ENCODE results near the gene NFKBIB.
A peak's percentile ranks its signal among the peaks of the same experiment; 100 is the strongest.
"Not testable (repeated sequence)": the region's sequence is repeated elsewhere in the genome, so short reads cannot be mapped to it uniquely, and the experiment has no call there.

The NFKBIB gene

DNA sequence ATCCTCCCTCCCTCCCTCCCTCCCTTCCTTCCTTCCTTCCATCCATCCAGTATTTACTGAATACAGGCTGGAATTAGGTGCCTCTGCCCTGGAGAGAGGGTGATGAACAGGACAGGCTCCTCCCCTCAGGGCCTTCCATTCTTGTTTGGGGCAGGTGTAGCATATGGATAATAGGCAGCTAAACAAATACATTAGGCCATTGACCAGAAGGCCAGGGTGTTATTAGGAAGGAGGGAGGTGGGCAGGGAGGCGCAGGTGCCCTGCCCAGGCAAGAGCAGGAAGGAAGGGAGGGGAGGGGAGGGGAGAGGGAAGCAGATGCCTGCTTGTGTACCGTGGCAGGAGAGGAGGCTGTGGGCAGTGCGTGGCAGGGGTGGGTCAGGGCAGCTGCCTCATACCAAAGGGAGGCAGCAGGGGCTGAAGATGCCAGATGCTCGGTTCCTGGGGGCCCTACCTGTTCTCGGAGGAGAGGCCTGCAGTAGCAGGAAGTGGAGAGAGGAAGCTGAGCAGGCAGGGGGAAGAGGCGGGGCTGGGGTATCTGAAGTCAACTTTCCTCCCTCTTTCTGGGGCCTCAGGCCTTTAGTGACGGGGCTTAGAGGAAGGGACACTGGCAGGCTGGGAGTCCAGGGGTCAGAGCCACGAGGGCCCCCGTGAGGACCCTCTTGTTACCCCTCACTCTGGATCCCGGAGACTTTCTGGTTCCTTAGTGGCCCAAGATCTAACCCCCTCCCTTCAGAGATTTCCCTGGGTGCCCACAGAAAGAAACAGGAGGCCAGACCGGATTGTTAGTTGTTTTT, 21.8 kb upstream of the NFKBIB start, which contains the start of gene RINL:
TSS of gene RINL (minus strand) at position 495 of the 794 bp plus-strand sequence. CDS start 1,533 bp downstream, outside the sequence.
- DNase-seq: peak; percentile 86

DNA sequence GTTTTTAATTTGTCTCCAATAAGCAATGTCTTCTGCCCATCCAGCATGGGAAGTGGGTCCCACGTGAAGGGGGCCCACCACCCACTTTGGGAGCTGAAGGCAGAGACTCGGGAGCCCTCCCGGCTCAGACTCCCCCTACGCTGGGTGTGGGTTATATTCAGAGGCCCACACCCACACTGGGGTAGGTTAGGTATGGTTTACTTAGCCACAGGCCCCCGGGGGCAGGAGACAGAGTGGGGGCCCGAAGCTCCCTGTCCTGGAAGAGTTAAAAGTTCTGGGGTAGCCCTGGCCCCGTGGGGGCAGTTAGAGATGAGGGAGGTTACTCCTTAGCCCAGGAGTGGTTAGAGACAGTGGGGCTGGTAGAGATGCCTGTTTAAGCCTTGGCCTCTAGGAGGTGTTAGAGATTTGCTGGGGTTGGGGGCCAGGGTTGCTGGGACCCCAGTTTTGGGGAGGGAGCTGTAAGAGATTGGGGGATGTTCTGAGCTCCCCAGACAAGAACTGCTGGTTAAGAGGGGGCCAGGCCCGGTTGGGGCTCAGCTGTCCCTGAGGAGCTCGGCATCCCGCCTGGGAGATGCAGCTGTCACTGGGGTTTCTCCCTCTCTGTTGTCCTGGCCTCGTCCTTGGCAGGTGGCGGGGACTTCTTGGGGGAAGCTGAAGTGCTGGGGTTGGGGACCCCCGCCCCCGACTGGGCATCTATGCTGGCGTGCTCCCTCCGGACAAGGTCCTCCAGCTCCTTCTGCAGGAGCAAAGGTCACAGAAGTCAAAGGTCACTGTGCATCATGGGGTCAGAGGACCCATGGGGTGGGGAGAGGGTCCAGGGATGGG, 21.0 kb upstream of the NFKBIB start:
- no peak for DNase-seq

DNA sequence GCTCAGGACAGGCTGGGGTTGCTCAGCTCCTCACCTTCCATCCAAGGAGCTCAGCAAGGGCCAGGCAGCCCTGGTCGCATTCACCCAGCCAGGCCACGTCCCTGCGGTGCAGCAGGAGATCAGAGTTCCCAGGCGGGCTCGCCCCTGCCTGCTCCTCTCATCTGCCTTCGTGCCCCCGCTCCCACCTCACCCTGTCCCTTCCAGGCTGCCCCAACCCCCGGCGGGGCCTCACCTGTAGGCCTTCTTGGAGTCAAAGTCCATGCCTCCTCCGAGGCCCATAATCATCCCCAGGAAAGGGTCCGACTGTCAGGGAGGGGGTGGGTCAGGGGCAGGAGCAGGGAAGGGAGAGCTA, 20.4 kb upstream of the NFKBIB start:
- DNase-seq: no peak

DNA sequence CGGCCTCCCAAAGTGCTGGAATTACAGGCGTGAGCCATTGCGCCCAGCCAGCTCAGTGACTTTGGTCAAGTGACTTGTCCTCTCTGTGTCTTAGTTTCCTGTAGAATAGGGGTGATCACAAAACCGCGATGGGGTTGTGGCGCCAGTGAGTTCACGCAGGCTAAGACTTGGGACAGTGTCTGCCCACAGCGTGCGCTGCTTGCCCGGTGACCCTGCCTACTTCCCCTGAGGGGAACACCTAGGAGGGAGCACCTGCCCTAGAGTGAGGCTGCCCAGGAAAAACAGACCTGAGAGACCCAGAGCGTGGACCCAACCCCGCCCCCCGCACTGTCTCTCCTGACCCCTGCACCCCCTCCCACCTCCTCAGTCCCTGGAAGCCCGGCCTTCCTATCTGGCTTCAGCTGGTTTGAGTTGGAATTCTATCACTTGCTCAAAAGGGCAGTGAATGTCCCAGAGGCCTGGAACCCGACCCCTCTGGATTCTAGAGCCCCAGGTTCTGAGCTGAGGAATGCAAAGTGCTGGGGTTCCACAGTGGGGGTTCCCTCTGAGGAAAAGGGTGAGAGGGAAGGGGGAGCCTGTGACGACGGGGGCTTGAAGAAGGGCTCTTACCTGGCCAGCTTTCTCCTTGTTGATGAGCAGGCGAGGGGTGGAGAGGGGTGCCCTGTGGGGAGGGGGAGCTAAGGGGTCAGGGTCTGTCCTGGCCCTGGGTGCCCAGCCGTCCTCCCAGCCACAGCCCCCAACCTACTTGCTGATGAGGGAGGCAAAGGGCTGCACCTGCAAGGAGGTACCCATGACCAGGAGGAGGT, 19.5 kb upstream of the NFKBIB start:
- no peak for DNase-seq

DNA sequence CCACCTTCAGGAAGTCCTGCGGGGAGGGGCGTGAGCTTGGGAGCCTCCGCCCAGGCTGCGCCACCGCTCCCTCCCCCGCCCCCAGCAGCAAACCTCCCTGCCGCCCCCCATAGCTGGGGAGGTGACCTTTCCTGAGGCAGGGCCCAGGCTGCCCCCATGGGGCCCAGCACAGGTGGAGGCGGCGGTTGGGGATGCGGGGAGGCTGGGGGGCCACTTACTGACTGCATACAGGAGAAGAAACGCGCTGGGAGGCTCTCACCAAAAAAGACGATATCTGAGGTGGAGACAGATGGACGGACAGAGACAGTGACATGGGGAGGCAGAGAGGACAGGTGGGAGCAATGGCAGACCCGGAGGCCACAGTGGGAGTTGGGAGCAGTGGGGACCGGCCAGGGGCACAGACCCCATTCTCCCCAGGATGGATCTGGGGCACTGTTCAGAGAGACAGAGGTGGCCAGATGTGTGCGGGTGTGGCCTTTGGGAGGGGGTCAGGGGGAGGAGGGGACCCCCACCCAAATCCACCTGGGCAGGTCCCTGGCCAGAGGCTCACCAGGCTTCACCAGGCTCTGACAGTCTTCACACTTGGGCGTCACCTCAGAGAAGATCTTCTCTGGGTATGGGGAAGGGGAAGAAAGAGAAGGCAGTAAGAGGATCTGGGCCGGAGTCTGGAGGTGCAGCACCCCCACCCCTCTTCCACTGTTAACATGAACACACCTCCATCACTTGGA, 18.7 kb upstream of the NFKBIB start:
- DNase-seq: no peak

DNA sequence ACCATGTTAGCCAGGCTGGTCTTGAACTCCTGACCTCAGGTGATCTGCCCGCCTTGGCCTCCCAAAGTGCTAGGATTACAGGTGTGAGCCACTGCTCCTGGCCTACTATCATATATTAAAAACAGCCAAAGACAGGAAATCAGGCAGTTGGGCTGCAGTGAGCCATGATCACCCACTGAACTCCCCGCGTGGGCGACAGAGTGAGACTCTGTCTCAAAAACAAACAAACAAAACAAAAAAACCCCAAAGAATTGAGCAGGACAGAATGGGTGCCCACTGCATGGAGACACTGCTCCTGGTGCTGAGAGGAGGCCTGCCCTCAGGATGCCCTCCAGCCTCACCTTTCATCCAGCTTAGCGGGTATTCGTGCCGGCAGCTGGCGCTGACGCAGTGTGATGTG, 16.5 kb upstream of the NFKBIB start:
- DNase-seq: no peak

DNA sequence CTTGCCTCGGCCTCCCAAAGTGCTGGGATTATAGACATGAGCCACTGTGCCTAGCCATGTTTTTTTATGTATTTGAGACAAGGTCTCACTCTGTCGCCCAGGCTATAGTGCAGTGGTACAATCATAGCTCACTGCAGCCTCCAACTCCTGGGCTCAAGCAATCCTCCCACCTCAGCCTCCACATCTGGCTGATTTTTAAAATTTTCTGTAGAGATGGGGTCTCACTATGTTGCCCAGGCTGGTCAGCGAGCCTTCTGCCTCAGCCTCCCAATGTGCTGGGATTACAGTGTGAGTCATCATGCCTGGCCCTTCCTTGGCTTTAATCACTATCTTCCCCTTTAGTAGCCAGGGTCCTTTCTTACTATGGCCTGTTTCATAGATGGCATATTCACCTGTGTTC, 15.1 kb upstream of the NFKBIB start:
- not testable (repeated sequence) for DNase-seq

DNA sequence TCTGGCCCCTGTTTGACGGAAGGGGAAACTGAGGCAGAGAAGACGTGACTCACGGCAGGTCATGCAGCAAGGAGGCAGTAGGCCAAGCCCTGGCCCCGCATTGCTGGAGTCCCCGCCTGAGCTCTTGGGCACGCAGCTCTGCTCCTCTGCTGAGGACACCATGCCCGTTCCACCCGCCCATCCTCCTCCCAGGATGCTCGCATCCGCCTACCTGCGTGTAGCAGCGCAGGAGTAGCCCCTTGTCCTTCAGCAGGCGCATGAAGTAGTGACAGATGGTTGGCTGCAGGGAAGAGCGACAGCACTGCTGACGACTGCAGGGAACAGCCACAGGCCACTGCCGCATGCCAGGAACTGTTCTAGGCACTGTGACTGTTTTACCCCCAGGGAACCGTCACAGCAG, 10.9 kb upstream of the NFKBIB start:
- no peak for DNase-seq

DNA sequence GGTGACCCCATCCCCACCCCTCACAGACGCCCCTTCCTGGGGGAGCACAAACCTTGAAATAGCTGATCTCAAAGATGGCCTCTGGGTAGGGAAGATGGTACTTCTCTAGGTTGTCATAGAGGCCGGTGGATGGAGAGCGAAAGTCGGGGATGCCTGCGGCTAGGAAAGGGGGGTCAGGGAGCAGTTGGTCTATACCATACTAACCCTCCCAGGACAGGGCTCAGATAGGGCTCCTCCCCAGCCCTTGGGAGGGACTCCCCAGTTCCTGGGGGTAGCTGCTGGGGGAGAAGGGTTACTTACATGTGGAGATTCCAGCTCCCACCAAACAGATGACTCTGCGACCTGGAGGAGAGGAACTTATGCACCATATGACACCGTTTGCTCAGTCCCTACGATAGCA, 10.0 kb upstream of the NFKBIB start:
- DNase-seq: no peak

DNA sequence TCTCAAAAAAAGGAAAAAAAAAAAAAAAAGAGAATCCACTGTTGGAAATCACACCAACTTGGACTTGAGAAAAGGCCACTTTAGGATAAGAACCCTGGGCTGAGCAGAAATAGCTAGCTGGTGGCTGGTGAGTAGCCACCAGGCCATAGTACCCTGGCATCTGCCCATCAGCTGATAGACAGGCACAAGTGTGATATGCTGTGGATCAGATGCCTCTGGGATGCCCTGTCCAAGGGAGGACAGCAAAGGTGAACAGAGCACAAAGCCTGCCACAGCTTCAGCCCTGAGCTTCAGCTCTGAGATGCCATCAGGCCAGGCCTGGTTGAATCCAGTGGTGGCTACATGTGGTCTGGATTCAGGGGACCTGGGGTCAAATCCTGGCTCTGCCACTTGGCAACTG, 9.1 kb upstream of the NFKBIB start:
- DNase-seq: no peak

DNA sequence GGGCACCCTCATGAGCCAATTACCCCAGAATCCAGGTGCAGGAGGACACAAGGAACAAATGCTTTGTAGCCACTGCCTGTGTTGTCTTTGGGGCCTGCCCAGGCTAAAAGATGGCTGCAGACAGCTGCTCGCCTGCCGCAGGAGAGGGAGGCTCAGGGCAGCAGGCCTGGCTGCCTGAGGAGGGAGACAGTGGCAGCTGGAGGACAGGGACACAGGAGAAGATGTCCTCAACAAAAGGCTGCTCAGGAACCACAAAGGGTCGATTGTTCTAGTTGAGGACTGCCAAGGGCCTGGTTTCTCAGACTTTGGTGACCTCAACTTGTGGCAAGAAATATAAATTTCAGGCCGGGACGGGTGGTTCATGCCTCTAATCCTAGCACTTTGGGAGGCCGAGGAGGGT, 8.0 kb upstream of the NFKBIB start:
- DNase-seq: no peak

DNA sequence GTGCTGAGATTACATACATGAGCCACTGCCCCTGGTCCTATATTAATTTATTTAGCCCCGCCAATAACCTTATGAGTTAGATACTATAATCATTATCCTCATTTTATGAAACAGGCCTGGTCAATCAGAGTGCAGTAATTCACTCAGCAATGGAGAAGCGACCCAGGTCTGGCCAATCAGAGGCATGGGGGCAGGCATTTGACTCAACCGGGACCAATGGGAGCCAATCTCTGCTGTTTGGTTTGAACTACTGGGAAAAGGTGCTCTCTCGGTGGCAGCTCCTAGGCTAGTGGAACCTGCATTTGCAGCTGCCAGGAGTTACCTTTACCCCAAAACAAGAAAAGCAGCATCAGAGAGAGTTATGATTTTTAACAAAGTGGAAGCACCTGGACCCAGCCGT, 6.9 kb upstream of the NFKBIB start:
- DNase-seq: no peak

DNA sequence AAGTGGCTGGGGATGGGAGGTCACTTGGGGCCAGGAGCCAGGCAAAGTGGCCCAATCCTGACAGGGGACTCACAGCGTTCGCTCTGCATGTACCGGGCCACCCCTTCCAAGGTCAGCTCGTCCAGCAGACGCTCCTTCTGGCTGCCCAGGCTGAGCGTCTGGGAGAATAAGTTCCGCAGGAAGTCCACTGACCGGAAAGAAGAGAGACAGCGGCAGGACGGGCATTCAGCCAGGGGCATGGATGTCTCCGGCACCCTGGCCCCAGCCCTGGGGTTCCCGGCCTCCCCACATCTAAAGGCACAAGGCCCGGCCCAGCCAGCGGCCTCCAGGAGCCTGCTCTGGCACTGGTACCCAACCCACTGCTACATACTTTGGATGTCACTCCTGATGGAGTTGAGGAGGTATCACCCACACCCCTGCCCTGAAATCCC, 6.4 kb upstream of the NFKBIB start:
- DNase-seq: no peak

DNA sequence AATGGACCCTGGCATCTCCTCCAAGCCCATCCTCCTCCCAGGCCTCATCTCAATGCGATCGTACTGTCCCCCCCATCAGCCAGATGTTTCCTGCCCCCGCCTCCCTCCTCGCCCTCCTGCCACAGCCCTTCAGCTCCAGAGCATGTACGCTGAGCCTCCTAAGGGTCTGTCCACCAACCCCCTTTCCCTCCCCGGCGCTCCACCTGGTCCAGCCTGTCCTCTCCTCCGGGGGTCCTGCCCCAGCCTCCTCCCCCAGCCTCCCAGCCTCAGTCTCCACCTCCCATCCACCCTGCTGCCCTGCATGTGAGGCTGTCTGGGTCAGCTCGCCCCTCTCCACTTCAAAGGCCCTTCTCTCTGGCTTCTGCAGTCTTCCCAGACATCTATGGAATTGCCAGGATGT, 4.8 kb upstream of the NFKBIB start:
- DNase-seq: no peak

DNA sequence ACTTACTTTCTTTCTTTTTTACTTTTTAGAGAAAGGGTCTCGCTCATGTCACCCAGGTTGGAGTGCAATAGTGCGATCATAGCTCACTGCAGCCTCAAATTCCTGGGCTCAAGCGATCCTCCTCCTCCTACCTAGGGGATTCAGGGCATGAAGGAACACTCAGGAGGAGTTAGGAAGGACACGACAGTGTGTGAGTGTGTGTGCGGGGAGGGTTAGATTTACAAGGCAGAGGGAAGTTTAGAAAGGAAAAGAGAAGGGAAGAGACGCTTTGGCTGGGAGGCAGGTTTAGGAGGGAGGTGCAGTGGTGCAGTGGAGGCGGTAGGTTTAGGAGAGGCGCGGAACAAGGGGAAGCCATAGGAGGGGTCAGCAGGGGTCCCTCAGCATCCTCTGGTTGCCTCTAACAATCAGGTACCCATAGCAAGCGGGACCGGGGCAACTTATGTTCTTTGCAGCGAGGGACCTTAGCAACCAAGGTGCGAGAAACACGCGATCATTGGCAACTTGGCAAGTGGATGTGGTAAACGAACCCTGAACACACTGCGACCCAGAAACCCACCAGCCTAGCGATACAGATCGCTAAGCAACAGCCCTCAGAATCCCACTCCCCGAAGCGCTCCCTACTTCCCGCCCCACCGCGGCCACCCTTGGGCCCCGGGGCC, 852 bp upstream of the NFKBIB start:
- DNase-seq: no peak

DNA sequence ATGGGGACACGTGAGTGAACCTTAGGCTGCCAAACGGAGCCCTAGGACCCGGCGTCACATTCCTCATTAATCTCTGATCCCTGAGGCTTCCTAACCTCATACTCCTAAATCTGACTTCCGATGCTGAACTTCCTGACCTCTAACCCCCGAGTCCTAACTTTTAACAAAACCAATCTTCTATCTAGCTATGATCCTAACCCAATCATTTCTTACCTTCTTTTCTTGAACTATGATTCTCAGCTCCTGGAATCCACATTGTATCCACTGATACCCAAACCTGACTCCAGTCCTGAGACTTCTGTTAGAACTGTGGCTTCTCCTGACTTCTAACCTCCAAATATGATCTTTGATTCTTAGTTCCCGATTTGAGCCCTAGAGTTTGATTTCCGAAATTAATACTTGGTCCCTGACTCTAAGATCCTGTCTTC, 447 bp downstream of the NFKBIB start:
- no peak for DNase-seq

DNA sequence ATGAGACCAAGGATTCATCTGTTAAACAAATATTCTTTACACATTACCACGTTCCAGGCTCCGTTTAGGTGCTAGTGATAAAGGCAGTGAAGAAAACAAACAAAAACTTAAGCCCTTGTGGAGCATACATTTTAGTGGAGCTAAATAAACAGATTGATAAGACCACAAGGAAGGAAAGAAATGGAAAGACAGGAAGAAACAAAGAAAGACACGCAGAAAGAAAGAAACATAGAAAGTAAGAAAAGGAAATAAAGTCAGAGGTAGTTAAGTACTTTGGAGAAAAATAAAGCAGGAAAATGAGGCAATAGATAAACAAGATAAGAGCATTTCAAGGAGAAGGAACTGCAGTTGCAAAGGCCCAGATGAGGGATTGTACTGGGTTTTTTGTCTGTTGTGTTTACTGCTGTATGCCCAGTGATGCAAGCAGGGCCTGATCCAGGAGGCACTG, 998 bp downstream of the NFKBIB start:
- no peak for DNase-seq

DNA sequence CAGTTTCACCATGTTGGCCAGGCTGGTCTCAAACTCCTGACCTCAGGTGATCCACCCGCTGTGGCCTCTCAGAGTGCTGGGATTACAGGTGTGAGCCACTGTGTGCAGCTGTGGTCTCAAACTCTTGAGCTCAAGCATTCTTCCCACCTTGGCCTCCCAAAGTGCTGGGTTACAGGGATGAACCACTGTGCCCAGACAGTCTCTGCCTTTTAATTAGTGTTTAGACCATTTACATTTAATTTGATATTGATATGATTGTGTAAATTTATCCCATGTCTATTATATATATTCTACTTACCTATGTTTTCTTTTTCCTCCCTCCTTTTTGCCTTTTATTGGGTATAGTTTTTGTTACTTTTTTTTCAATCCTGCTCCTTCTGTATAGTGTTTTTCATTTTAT, 1.9 kb downstream of the NFKBIB start:
- no peak for DNase-seq

DNA sequence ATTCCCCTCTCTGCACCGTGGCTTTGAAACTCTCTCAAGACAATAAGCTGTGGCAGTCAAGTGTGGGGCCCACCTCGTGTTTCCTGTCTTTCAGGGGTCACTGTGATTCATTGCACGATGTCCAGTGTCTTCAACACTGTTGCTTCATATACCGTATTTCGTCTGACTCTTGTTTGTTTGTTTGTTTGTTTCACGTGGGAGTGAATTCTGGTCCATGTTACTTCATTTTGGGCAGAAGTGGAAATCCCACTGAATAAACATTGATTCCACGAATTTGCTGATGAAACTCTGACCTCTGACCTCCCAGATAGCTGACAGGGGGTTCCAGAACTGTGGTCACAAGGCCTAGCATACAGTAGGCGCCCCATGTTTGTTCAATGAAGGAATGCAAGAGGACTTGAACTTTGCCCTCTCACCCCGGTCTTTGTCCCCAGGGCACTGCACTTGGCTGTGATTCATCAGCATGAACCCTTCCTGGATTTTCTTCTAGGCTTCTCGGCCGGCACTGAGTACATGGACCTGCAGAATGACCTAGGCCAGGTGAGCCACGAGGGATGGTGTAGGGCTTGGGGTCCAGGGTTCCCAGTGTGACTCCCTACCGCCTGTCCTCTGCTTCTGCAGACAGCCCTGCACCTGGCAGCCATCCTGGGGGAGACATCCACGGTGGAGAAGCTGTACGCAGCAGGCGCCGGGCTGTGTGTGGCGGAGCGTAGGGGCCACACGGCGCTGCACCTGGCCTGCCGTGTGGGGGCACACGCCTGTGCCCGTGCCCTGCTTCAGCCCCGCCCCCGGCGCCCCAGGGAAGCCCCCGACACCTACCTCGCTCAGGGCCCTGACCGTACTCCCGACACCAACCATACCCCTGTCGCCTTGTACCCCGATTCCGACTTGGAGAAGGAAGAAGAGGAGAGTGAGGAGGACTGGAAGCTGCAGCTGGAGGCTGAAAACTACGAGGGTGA, 5.1 kb downstream of the NFKBIB start:
- DNase-seq: no peak

DNA sequence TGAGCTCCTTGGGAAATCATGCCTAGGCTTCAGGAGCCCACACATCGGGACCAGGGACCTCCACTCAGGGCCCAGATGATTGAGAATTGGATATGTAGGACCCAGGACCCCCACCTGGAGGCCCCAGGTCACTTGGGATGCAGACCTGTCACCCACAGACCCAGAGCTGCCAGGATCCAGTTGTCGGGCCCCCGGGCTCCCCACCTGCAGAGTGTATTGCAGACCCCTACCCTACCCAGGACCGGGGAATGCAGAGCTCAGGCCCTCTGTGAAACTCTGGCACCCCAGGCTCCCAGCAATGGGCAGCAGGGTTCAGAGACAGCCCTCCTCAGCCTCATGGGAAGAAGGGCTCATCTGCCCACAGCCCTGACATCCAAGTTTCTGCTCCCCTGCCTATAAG, 5.9 kb downstream of the NFKBIB start:
- DNase-seq: no peak

DNA sequence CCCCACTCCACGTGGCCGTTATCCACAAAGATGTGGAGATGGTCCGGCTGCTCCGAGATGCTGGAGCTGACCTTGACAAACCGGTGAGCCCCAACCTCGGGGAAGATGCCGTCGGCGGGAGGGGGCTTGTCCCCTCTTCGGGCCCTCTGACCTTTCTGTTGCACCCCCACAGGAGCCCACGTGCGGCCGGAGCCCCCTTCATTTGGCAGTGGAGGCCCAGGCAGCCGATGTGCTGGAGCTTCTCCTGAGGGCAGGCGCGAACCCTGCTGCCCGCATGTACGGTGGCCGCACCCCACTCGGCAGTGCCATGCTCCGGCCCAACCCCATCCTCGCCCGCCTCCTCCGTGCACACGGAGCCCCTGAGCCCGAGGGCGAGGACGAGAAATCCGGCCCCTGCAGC, 7.5 kb downstream of the NFKBIB start:
- no peak for DNase-seq

All from CD4-positive, alpha-beta T cell treated with Interleukin-6 for 4 hours (primary cell).